Suprapubic skin (tissue), 4 donors: ENCODE measurements around the gene DDX39A.

Experiments used
- POLR2A ChIP-seq, 2 donors: fragments of 450-650 bp; IDR thresholded peaks; one replicate each; pipeline ENCODE4 v1.6.1; 2017; ENCODE audit warnings: antibody characterized with exemption in 2 of 2, mild to moderate bottlenecking in 2 of 2, moderate library complexity in 2 of 2
- POLR2AphosphoS5 ChIP-seq, 3 donors: sonication (generic); formaldehyde crosslinking; IDR thresholded peaks; one replicate each; pipeline ENCODE4 v1.6.1; 2017; ENCODE audit warnings: antibody characterized with exemption in 3 of 3
- TF ChIP-seq, protein P1 (sequence below), 2 donors: fragments of 200-600 bp in 1 of 2; fragments of 450-650 bp in 1 of 2; sonication (generic) in 1 of 2; IDR thresholded peaks; one replicate each; pipeline ENCODE4 v1.5.1; 2016 to 2019; ENCODE audit warnings: antibody characterized with exemption in 2 of 2, mild to moderate bottlenecking in 1 of 2, moderate library complexity in 1 of 2

DNA sequence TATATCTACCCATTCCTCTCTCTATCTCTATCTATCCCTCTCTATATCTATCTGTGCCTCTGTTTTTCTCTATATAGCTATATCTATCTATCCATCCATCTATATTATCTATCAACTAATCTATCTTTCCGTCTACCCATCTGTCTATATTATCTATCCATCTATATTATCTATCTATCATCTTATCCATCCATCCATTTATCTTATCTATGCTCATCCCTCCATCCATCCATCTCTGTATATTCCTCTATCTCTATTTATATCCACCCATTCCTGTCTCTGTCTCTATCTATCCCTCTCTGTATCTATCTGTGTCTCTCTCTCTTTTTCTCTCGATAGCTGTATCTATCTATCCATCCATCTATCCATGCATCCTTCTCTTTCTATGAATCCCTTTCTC is 41.8 kb upstream of the DDX39A start:
- TF ChIP-seq POLR2A (IDR thresholded peaks at IDR 0.05), result no peak
- TF ChIP-seq, protein P1, sequence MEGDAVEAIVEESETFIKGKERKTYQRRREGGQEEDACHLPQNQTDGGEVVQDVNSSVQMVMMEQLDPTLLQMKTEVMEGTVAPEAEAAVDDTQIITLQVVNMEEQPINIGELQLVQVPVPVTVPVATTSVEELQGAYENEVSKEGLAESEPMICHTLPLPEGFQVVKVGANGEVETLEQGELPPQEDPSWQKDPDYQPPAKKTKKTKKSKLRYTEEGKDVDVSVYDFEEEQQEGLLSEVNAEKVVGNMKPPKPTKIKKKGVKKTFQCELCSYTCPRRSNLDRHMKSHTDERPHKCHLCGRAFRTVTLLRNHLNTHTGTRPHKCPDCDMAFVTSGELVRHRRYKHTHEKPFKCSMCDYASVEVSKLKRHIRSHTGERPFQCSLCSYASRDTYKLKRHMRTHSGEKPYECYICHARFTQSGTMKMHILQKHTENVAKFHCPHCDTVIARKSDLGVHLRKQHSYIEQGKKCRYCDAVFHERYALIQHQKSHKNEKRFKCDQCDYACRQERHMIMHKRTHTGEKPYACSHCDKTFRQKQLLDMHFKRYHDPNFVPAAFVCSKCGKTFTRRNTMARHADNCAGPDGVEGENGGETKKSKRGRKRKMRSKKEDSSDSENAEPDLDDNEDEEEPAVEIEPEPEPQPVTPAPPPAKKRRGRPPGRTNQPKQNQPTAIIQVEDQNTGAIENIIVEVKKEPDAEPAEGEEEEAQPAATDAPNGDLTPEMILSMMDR (IDR thresholded peaks at IDR 0.05), result no peak
- TF ChIP-seq POLR2AphosphoS5 (IDR thresholded peaks at IDR 0.05), result no peak
